Measurements from ENCODE around the gene INTS6L.

DNA sequence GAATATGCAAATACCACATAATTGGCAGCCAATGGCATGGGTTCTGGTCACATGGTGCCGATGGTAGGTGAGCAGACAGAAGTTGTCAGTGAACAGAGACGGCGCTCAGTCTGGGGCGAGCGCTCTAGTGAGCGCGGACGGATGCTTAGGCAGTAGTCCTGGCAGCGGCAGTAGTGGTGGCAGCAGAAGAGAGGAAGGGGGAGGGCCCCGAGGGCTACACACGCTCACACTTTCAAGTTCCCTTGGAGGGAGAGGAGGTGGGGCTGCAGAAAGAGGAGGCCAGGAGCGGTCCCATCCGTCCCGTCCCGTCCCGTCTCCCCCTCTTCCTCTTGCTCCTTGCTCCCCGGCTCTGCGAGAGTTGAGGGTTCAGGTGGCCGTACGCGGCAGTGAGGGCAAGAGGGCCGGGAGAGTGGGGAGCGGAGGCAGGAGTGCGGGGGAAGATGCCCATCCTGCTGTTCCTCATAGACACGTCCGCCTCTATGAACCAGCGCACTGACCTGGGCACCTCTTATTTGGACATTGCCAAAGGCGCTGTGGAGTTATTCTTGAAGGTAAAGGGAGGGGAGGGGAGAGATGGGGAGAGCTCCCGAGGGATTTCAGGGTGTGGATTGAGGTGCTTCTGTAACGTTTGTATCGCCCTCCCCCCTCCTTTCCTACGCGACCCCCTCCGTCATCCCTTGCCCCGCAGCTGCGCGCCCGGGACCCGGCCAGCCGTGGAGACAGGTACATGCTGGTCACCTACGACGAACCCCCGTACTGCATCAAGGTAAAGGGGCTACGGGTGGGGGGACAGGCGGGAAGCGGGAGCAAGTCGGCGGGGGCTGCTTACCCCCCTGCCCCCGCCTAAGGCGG, at the start of gene INTS6L:
- TF ChIP-seq, protein P1, sequence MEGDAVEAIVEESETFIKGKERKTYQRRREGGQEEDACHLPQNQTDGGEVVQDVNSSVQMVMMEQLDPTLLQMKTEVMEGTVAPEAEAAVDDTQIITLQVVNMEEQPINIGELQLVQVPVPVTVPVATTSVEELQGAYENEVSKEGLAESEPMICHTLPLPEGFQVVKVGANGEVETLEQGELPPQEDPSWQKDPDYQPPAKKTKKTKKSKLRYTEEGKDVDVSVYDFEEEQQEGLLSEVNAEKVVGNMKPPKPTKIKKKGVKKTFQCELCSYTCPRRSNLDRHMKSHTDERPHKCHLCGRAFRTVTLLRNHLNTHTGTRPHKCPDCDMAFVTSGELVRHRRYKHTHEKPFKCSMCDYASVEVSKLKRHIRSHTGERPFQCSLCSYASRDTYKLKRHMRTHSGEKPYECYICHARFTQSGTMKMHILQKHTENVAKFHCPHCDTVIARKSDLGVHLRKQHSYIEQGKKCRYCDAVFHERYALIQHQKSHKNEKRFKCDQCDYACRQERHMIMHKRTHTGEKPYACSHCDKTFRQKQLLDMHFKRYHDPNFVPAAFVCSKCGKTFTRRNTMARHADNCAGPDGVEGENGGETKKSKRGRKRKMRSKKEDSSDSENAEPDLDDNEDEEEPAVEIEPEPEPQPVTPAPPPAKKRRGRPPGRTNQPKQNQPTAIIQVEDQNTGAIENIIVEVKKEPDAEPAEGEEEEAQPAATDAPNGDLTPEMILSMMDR (IDR thresholded peaks at IDR 0.05; ENCODE audit: poor library complexity), result no peak
- no peak for TF ChIP-seq EZH2 (IDR thresholded peaks at IDR 0.05; ENCODE audit: borderline replicate concordance)
